CD4-positive, CD25-positive, alpha-beta regulatory T cell (primary cell): ENCODE results near the gene EDARADD. TPM values are rescaled to one million over a fixed set of nuclear protein-coding genes. Genes with fewer than 3 reads are reported as not detected.
A peak's percentile ranks its signal among the peaks of the same experiment; 100 is the strongest.

Experiments used
- ATAC-seq, 2 donors: fragments of 150-1000 bp; cut with Tn5 transposase; one replicate each; pipeline ENCODE4 v1.10.0; 2021; ENCODE audit warnings: low read depth in 2 of 2, moderate number of reproducible peaks in 2 of 2, moderate library complexity in 1 of 2
- DNase-seq, 3 donors: peaks; one replicate each; pipeline versions ENCODE4 v3.0.0 to v3.0.0-alpha.2; 2012 to 2022; ENCODE audit warnings: mixed read lengths in 1 of 3
- H3K27ac ChIP-seq: one replicate; pipeline ENCODE4 v1.7.0; 2013; ENCODE audit warnings: mild to moderate bottlenecking, low read length; ENCODE audit not compliant: insufficient read depth, poor library complexity, severe bottlenecking
- H3K27me3 ChIP-seq: one replicate; pipeline ENCODE4 v1.7.0; 2013; ENCODE audit warnings: low read length; ENCODE audit not compliant: control insufficient read depth, insufficient read depth
- H3K36me3 ChIP-seq: one replicate; pipeline ENCODE4 v1.7.0; 2013; ENCODE audit warnings: mild to moderate bottlenecking, low read length, moderate library complexity; ENCODE audit not compliant: control insufficient read depth, insufficient read depth
- H3K4me1 ChIP-seq: 2 replicates; pipeline ENCODE4 v1.7.0; 2013; ENCODE audit warnings: mild to moderate bottlenecking, low read length; ENCODE audit not compliant: insufficient read depth, control insufficient read depth, poor library complexity, severe bottlenecking
- H3K4me3 ChIP-seq: one replicate; pipeline ENCODE4 v1.7.0; 2013; ENCODE audit warnings: low read depth, mild to moderate bottlenecking, low read length, moderate library complexity
- H3K9me3 ChIP-seq, 2 experiments: 1 replicate in 1 of 2; 2 replicates in 1 of 2; pipeline ENCODE4 v1.7.0; 2013; ENCODE audit warnings: low read length in 2 of 2, mild to moderate bottlenecking in 1 of 2, moderate library complexity in 1 of 2; ENCODE audit not compliant: control insufficient read depth in 2 of 2
- H3K27ac Mint-ChIP-seq, 3 donors: one replicate each; pipeline ENCODE4 v1.8.0; 2020 to 2022; ENCODE audit warnings: mild to moderate bottlenecking in 3 of 3, mixed read lengths in 3 of 3, moderate library complexity in 2 of 3
- H3K27me3 Mint-ChIP-seq: one replicate; pipeline ENCODE4 v1.8.0; 2022; ENCODE audit warnings: mild to moderate bottlenecking, mixed read lengths
- H3K36me3 Mint-ChIP-seq: one replicate; pipeline ENCODE4 v1.8.0; 2020; ENCODE audit warnings: mixed read lengths
- H3K4me1 Mint-ChIP-seq, 4 donors: one replicate each; pipeline ENCODE4 v1.8.0; 2020 to 2022; ENCODE audit warnings: mixed read lengths in 4 of 4, mild to moderate bottlenecking in 1 of 4
- H3K4me3 Mint-ChIP-seq, 4 donors: one replicate each; pipeline ENCODE4 v1.8.0; 2020 to 2022; ENCODE audit warnings: mild to moderate bottlenecking in 4 of 4, mixed read lengths in 4 of 4, moderate library complexity in 3 of 4
- H3K9me3 Mint-ChIP-seq, 7 donors: one replicate each; pipeline ENCODE4 v1.8.0; 2020 to 2022; ENCODE audit warnings: mixed read lengths in 7 of 7, mild to moderate bottlenecking in 3 of 7, moderate library complexity in 2 of 7
- polyA plus RNA-seq, 4 donors: library from polyadenylated mRNA; unstranded; fragments of 300-500 nt; fragmentation: Illumina TruSeq; gene quantifications; one replicate each; pipeline ENCODE4 v1.2.3, GENCODE V29; 2021
- total RNA-seq: library from RNA; stranded (reverse); gene quantifications from one replicate; pipeline ENCODE4 v1.2.3, GENCODE V29; 2022

The EDARADD gene
- total and polyA plus RNA-seq, 5 donors from 2014 or later = 2.5 to 5.7 (median 4.7) TPM

DNA sequence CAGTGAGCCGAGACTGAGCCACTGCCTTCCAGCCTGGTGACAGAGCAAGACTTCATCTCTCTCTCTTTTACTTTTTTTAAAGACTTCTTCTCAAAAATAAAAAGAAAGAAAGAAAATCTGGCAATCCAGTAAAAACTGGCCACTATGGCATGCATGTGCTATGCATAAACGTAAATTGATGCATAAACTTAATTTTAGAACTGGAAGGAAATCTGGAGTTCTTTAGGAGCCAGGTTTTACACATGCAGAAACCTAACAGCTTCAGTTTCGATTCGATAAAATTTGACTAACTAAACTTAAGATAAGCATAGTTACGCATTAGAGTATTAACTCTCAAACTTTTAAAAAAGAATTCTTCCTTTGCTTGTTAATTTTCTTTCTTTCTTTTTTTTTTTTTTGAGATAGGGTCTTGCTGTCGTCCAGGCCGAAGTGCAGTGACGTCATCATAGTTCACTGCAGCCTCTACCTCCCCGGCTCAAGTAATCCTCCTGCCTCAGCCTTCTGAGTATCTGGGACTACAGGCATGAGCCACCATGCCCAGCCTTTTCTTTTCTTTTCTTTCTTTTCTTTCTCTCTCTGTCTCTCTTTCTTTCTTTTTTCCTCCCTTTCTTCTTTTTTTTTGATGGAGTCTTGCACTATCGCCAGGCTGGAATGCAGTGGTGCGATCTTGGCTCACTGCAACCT, 117.8 kb downstream of the EDARADD start:
- Histone ChIP-seq H3K27me3 (no peaks in the 10 kb centered on the region), H3K36me3 (no peaks in the 10 kb centered on the region), H3K27ac (no peak overlapping the region), H3K4me3 (no peak overlapping the region), H3K4me1 (peaks cover 20% of the 10 kb centered on the region), H3K9me3 (no peaks in the 10 kb centered on the region)
- Mint-ChIP-seq H3K9me3 (no peaks in the 10 kb centered on the region), H3K4me3 (peak overlapping the region in 1 of 4 donors; percentile 56), H3K27ac (no peak overlapping the region), H3K36me3 (no peaks in the 10 kb centered on the region), H3K4me1 (peaks cover 8 to 36% (median 22%) of the 10 kb centered on the region in 4 donors), H3K27me3 (peaks cover 4% of the 10 kb centered on the region)
- ATAC-seq (no peak), DNase-seq (no peak)

DNA sequence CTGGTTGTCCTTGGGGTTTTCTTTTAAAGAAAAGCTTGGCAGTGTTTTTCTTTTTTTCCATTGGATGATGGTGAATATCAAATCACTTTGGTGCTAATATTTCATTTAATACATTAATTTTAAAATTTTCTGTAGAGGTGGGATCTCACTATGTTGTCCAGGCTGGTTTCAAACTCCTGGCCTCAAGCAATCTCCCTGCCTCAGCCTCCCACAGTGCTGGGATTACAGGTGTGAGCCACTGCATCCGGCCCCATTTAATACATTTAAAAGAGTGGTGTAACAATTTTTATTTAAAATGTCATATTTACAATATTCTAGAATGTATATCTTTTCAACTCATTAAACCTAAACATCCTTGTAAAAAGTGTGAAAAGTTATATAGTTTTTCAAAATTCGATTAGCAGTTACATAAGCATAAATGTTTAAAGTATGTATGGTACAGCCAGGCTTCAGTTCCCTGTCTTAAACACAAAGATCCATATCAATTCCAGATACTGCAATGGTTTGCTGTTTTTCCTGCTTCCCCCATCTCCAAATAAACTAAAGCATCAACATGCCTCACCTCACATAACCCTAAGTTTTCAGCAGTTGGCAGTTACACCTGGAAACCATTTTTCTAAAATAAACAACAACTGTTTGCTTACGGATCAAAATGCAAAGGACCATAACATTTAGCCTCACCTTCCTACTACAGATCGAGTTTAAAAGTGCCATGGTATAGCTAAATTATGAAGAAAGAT, 120.8 kb downstream of the EDARADD start:
- Mint-ChIP-seq H3K36me3 (peaks cover 4% of the 10 kb centered on the region), H3K9me3 (no peaks in the 10 kb centered on the region), H3K4me1 (peaks cover 10 to 40% (median 23%) of the 10 kb centered on the region in 4 donors), H3K27me3 (no peaks in the 10 kb centered on the region), H3K27ac (peak overlapping the region in 2 of 3 donors; percentile 16 to 79), H3K4me3 (peak overlapping the region in 1 of 4 donors; percentile 58)
- DNase-seq = no peak
- Histone ChIP-seq H3K4me3 (no peak overlapping the region), H3K27me3 (no peaks in the 10 kb centered on the region), H3K9me3 (no peaks in the 10 kb centered on the region), H3K36me3 (no peaks in the 10 kb centered on the region), H3K4me1 (peaks cover 21% of the 10 kb centered on the region), H3K27ac (no peak overlapping the region)
- no peak for ATAC-seq

DNA sequence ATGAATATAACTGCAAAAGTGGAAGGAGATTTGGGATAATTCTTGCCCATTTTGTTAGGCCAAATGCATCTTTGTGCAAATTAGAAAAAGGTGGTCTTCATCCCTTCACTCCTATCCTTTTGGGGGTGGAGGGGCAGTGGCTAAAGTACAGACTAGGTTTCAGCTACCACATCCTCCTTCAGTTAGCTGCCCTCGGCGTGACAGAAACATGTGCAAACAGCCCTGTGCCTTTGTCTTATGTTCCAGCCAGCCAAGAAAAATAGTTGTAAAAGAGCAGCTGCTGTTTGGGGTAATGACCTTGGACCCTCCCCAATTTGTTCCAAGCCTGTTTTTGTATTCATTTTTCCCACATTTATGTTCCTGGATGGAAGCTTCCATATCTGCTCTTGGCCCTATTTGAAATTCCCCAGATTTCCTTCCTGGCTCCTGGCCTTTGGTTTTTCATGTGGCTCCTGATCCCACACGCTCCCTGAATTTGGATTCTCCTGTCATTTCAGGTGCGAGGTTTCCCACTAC, 121.4 kb downstream of the EDARADD start:
- DNase-seq = no peak
- no peak overlapping the region for H3K4me3 ChIP-seq
- no peaks in the 10 kb centered on the region for H3K36me3 ChIP-seq
- peaks cover 10 to 40% (median 22%) of the 10 kb centered on the region in 4 donors for H3K4me1 Mint-ChIP-seq
- no peaks in the 10 kb centered on the region for H3K9me3 ChIP-seq
- H3K27me3 ChIP-seq = no peaks in the 10 kb centered on the region
- peaks cover 21% of the 10 kb centered on the region for H3K4me1 ChIP-seq
- peaks cover 0 to 1% (median 0%) of the 10 kb centered on the region in 7 donors for H3K9me3 Mint-ChIP-seq
- peak overlapping the region in 3 of 4 donors; percentile 50 to 86 (median 58) for H3K4me3 Mint-ChIP-seq
- H3K27ac Mint-ChIP-seq = peak overlapping the region; percentile 78 to 87 (median 79)
- H3K36me3 Mint-ChIP-seq = peaks cover 4% of the 10 kb centered on the region
- H3K27ac ChIP-seq = no peak overlapping the region
- H3K27me3 Mint-ChIP-seq = no peaks in the 10 kb centered on the region
- ATAC-seq = no peak

DNA sequence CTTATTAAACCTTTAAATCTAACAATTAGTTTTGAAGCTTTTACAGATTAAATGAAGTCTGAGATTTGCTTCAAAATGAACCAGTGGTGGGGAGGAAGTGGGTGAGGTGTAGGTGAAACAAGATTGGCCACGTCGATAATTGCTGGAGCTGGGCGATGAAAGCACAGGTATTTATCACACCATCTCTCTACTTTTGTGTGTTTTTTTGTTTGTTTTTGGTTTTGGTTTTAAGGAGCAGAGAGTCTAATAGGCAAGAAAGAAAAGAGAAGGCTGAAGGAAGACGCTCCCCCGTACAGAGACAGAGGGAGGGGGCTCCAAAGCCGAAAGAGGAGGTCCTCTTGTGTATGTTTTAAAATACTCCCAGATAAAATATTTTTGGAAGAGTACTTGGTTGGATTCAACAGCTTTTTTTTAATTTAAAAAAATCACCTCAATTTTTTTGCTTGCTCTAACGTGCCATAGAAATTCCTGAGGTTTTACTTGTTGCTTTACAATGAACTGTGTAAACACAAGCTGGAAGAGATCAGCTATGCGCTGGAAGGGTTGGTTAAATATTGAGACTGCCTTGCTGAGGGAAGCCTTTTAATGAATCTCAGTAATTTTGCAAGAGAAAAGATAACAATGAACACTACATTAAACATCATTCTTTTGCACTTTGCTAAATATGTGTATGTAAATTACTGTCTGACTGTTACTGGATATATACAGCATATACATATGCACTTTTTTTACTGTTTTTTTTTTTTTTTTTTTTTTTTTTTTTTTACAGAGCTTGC, 123.0 kb downstream of the EDARADD start:
- H3K4me1 Mint-ChIP-seq = peaks cover 10 to 51% (median 26%) of the 10 kb centered on the region in 4 donors
- Histone ChIP-seq H3K27me3 (no peaks in the 10 kb centered on the region), H3K27ac (peak overlapping the region; percentile 62), H3K36me3 (no peaks in the 10 kb centered on the region), H3K9me3 (no peaks in the 10 kb centered on the region), H3K4me3 (peak overlapping the region; percentile 79), H3K4me1 (peaks cover 21% of the 10 kb centered on the region)
- H3K36me3 Mint-ChIP-seq = peaks cover 4% of the 10 kb centered on the region
- peak overlapping the region; percentile 78 to 99 (median 87) for H3K27ac Mint-ChIP-seq
- ATAC-seq = peak; percentile 84 to 90
- peak in 2 of 3 donors; percentile 54 to 76 for DNase-seq
- no peaks in the 10 kb centered on the region for H3K27me3 Mint-ChIP-seq
- H3K4me3 Mint-ChIP-seq = peak overlapping the region; percentile 53 to 86 (median 71)
- H3K9me3 Mint-ChIP-seq = peaks cover 0 to 1% (median 0%) of the 10 kb centered on the region in 7 donors

DNA sequence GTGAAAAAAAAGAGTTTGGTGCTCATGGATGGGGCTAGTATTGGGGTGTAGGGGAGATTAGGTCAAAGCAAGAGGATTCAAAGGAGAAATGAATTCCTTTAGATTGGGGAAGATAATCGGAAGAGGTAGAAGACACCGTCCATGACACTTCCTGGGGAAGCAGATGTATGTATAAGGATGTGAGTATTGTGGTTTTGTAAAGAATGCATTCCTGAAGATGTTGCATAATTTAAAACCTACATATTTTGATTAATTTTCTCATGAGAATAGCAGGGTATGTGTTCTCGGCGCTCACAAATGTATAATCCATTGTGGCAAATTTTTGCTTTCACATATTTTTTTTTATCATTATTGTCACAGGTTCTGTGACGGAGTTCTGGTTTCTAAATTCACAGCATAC, 124.2 kb downstream of the EDARADD start:
- Histone ChIP-seq H3K9me3 (no peaks in the 10 kb centered on the region), H3K27me3 (no peaks in the 10 kb centered on the region), H3K4me3 (no peak overlapping the region), H3K4me1 (peaks cover 23% of the 10 kb centered on the region), H3K36me3 (no peaks in the 10 kb centered on the region), H3K27ac (no peak overlapping the region)
- DNase-seq (no peak), ATAC-seq (no peak)
- peaks cover 4% of the 10 kb centered on the region for H3K36me3 Mint-ChIP-seq
- peak overlapping the region in 2 of 4 donors; percentile 4 to 57 for H3K4me3 Mint-ChIP-seq
- peaks cover 0 to 1% (median 0%) of the 10 kb centered on the region in 7 donors for H3K9me3 Mint-ChIP-seq
- peaks cover 15 to 61% (median 34%) of the 10 kb centered on the region in 4 donors for H3K4me1 Mint-ChIP-seq
- H3K27ac Mint-ChIP-seq = peak overlapping the region in 1 of 3 donors; percentile 62
- peaks cover 4% of the 10 kb centered on the region for H3K27me3 Mint-ChIP-seq

DNA sequence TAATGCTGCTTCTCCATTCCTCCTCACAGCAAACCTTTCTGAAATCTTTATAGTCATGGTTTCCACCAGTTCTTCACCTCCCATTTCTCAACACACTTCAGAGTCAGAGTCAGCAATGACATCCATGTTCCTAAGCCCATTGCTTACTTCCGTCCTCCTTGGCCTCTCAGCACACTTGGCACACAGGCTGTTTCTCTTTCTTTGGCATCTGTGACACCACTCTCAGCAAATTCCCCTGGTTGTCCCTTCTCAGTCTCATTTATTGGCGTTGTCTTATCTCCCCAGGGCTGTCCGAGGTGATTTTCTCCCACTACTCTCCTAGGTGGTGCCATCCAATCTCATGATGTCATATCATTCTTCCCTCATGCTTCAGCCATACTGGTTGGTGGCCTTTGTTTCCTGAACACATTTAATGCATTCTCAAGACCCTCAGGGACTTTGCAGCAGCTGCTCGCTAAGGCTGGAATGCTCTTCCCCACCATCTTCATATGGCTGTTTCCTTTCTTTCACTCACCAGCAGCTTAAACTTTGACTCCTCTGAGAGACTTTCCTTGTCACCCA, 126.4 kb downstream of the EDARADD start:
- Histone ChIP-seq H3K27me3 (no peaks in the 10 kb centered on the region), H3K4me1 (peaks cover 36% of the 10 kb centered on the region), H3K27ac (no peak overlapping the region), H3K9me3 (no peaks in the 10 kb centered on the region), H3K4me3 (no peak overlapping the region), H3K36me3 (no peaks in the 10 kb centered on the region)
- Mint-ChIP-seq H3K36me3 (peaks cover 4% of the 10 kb centered on the region), H3K27ac (no peak overlapping the region), H3K4me1 (peaks cover 16 to 72% (median 43%) of the 10 kb centered on the region in 4 donors), H3K4me3 (peak overlapping the region in 1 of 4 donors; percentile 97), H3K9me3 (peaks cover 0 to 1% (median 0%) of the 10 kb centered on the region in 7 donors), H3K27me3 (peaks cover 4% of the 10 kb centered on the region)
- no peak for DNase-seq
- ATAC-seq = no peak
